Activated CD8-positive, alpha-beta memory T cell treated with anti-CD3 and anti-CD28 coated beads for 36 hours (primary cell): ENCODE results near the gene MTFP1. TPM values are rescaled to one million over a fixed set of nuclear protein-coding genes. Genes with fewer than 3 reads are reported as not detected.

Source experiments
- CTCF ChIA-PET: fragments of 350-600 bp; sonication (Branson Sonifier 250); formaldehyde crosslinking; loops from one replicate; lab custom pipeline; 2021; ENCODE audit warnings: antibody characterized with exemption; lab: Charles Lee
- POLR2A ChIA-PET: fragments of 350-600 bp; sonication (Branson Sonifier 250); formaldehyde crosslinking; loops from one replicate; lab custom pipeline; 2021; ENCODE audit warnings: antibody characterized with exemption; lab: Charles Lee
- total RNA-seq, 2 experiments: library from RNA; stranded (reverse); gene quantifications; one replicate each; pipeline ENCODE4 v1.2.3, GENCODE V29; 2021

MTFP1 gene
- total RNA-seq, 2 experiments from 2014 or later = 125 to 126 TPM

GRCh38 chr22:30420347-30421125 lies 5.0 kb upstream of the MTFP1 start:
- CTCF ChIA-PET = no interaction called here
- POLR2A ChIA-PET = no interaction called here

- ChIA-PET POLR2A (interaction anchor here (0.5 to 3.8 kb wide), 4 partner anchors 12 to 832 kb away, joined by 3 to 17 read pairs (median 4); partner anchors contain the start of genes CCDC157, SEC14L2 and SF3A1), CTCF (interaction anchor here (0.8 to 1.6 kb wide), 5 partner anchors 11 to 134 kb away, joined by 3 to 5 read pairs (median 3); partner anchors contain the start of gene RNF215)
These were observed 3.7 kb upstream of the MTFP1 start for GRCh38 chr22:30421695-30422480.

GRCh38 chr22:30422481-30423300 lies 2.9 kb upstream of the MTFP1 start:
- ChIA-PET CTCF (interaction anchor here (0.8 to 3.8 kb wide), 7 partner anchors 12 to 156 kb away, joined by 3 to 18 read pairs (median 4); partner anchors contain the start of genes OSM and RNF215), POLR2A (interaction anchor here (0.5 to 3.8 kb wide), 10 partner anchors 10 to 833 kb away, joined by 3 to 17 read pairs (median 4); partner anchors contain the start of genes CASTOR1, CCDC157, SEC14L2 and SF3A1)

- ChIA-PET CTCF (interaction anchor here (0.8 to 4.1 kb wide), 9 partner anchors 10 to 157 kb away, joined by 3 to 22 read pairs (median 4); partner anchors contain the start of genes OSM and RNF215), POLR2A (interaction anchor here (0.5 to 3.8 kb wide), 14 partner anchors 11 to 1061 kb away, joined by 3 to 17 read pairs (median 4); partner anchors contain the start of genes CASTOR1, CCDC157, SEC14L2 and SF3A1)
These were observed 2.1 kb upstream of the MTFP1 start for GRCh38 chr22:30423301-30423958.

GRCh38 chr22:30423959-30424533 lies 1.5 kb upstream of the MTFP1 start:
- ChIA-PET CTCF (interaction anchor here (0.9 to 4.1 kb wide), 8 partner anchors 11 to 158 kb away, joined by 3 to 22 read pairs (median 5); partner anchors contain the start of genes CASTOR1, OSM and RNF215), POLR2A (interaction anchor here (0.5 to 3.8 kb wide), 13 partner anchors 13 to 1060 kb away, joined by 3 to 17 read pairs (median 4); partner anchors contain the start of genes CASTOR1, CCDC157, OSM and SEC14L2)

GRCh38 chr22:30424534-30425326 lies 838 bp upstream of the MTFP1 start:
- CTCF ChIA-PET = interaction anchor here (0.8 to 4.1 kb wide), 10 partner anchors 10 to 159 kb away, joined by 3 to 22 read pairs (median 4); partner anchors contain the start of genes CASTOR1, OSM and RNF215
- POLR2A ChIA-PET = interaction anchor here (0.6 to 3.8 kb wide), 10 partner anchors 26 to 871 kb away, joined by 3 to 17 read pairs (median 4); partner anchors contain the start of genes CCDC157, OSM, SEC14L2 and SF3A1

- ChIA-PET POLR2A (interaction anchor here (0.6 to 3.8 kb wide), 4 partner anchors 29 to 257 kb away, joined by 4 to 17 read pairs (median 6); partner anchors contain the start of gene SEC14L2), CTCF (interaction anchor here (0.8 to 4.1 kb wide), 6 partner anchors 10 to 137 kb away, joined by 3 to 22 read pairs (median 4); partner anchors contain the start of gene CASTOR1)
These were observed 297 bp upstream of the MTFP1 start for GRCh38 chr22:30425327-30425615.

GRCh38 chr22:30426388-30427353 lies 1.1 kb downstream of the MTFP1 start:
- CTCF ChIA-PET = interaction anchor here (0.6 to 4.1 kb wide), 11 partner anchors 8 to 139 kb away, joined by 3 to 22 read pairs (median 4); no protein-coding TSS in a partner anchor
- POLR2A ChIA-PET = interaction anchor here (0.6 to 1.2 kb wide), 5 partner anchors 10 to 70 kb away, joined by 3 to 7 read pairs (median 3); partner anchors contain the start of genes CCDC157, SEC14L2 and SF3A1

- CTCF ChIA-PET = interaction anchor here (1.4 kb wide), 1 partner anchor 21 kb away, joined by 3 read pairs; no protein-coding TSS in a partner anchor
- POLR2A ChIA-PET = interaction anchor here (1.0 kb wide), 1 partner anchor 9 kb away, joined by 3 read pairs; no protein-coding TSS in a partner anchor
These were observed 2.3 kb downstream of the MTFP1 start for GRCh38 chr22:30427871-30428270.

- CTCF ChIA-PET = no interaction called here
- POLR2A ChIA-PET = interaction anchor here (0.6 to 0.7 kb wide), 2 partner anchors 22 to 121 kb away, joined by 4 to 6 read pairs; no protein-coding TSS in a partner anchor
These were observed 4.3 kb downstream of the MTFP1 start for GRCh38 chr22:30429887-30430286.

GRCh38 chr22:30430933-30431332 lies 5.4 kb downstream of the MTFP1 start:
- ChIA-PET POLR2A (interaction anchor here (0.6 to 0.7 kb wide), 2 partner anchors 57 to 105 kb away, joined by 3 read pairs; no protein-coding TSS in a partner anchor), CTCF (interaction anchor here (0.6 kb wide), 1 partner anchor 198 kb away, joined by 3 read pairs; no protein-coding TSS in a partner anchor)

GRCh38 chr22:30432096-30432495 lies 6.5 kb downstream of the MTFP1 start:
- POLR2A ChIA-PET = no interaction called here
- CTCF ChIA-PET = interaction anchor here (1.0 kb wide), 2 partner anchors 45 to 54 kb away, joined by 3 read pairs; no protein-coding TSS in a partner anchor

- ChIA-PET CTCF (interaction anchor here (1.0 kb wide), 3 partner anchors 41 to 53 kb away, joined by 3 read pairs; no protein-coding TSS in a partner anchor), POLR2A (no interaction called here)
These were observed 7.0 kb downstream of the MTFP1 start for GRCh38 chr22:30432520-30432919.

GRCh38 chr22:30433227-30433626 lies 7.7 kb downstream of the MTFP1 start:
- CTCF ChIA-PET = interaction anchor here (1.0 to 3.9 kb wide), 3 partner anchors 8 to 46 kb away, joined by 3 to 18 read pairs (median 3); partner anchors contain the start of gene MTFP1
- POLR2A ChIA-PET = interaction anchor here (1.3 kb wide), 1 partner anchor 11 kb away, joined by 5 read pairs; no protein-coding TSS in a partner anchor
